Osteoblast (primary cell): ENCODE data around the gene RBM20. TPM values are rescaled to one million over a fixed set of nuclear protein-coding genes. Genes with fewer than 3 reads are reported as not detected.

Source experiments
- DNase-seq: peaks from one replicate; pipeline ENCODE4 v3.0.0; 2011; ENCODE audit warnings: low spot score, mixed read lengths; ENCODE audit not compliant: insufficient read length; ENCODE audit errors: missing footprints
- H2AFZ ChIP-seq: 2 replicates; pipeline ENCODE4 v1.6.0; 2011; ENCODE audit warnings: mild to moderate bottlenecking, low read length
- H3K27ac ChIP-seq: 2 replicates; pipeline ENCODE4 v1.5.1; 2011; ENCODE audit warnings: mild to moderate bottlenecking, low read depth, low read length, moderate library complexity
- H3K27me3 ChIP-seq: 2 replicates; pipeline ENCODE4 v1.6.0; 2012; ENCODE audit warnings: mild to moderate bottlenecking, control low read depth, inconsistent platforms, low read length, moderate library complexity; ENCODE audit not compliant: insufficient read depth
- H3K36me3 ChIP-seq: 2 replicates; pipeline ENCODE4 v1.5.1; 2011; ENCODE audit warnings: mild to moderate bottlenecking, low read length, control low read depth, moderate library complexity; ENCODE audit not compliant: insufficient read depth
- H3K4me1 ChIP-seq: 2 replicates; pipeline ENCODE4 v1.5.1; 2011; ENCODE audit warnings: mild to moderate bottlenecking, low read length, control low read depth, moderate library complexity; ENCODE audit not compliant: insufficient read depth
- H3K4me2 ChIP-seq: 2 replicates; pipeline ENCODE4 v1.6.0; 2011; ENCODE audit warnings: mild to moderate bottlenecking, low read length; ENCODE audit not compliant: insufficient read depth
- H3K4me3 ChIP-seq: fragments of 200-600 bp; sonication (generic); 3 replicates; pipeline ENCODE4 v1.5.1; 2012; ENCODE audit warnings: mild to moderate bottlenecking, low read length, inconsistent platforms; ENCODE audit not compliant: insufficient read depth
- H3K79me2 ChIP-seq: 2 replicates; pipeline ENCODE4 v1.6.0; 2012; ENCODE audit warnings: mild to moderate bottlenecking, low read length, control low read depth, inconsistent platforms; ENCODE audit not compliant: insufficient read depth
- H3K9me3 ChIP-seq: 2 replicates; pipeline ENCODE4 v1.5.1; 2011; ENCODE audit warnings: low read depth, low read length, control low read depth
- H4K20me1 ChIP-seq: 2 replicates; pipeline ENCODE4 v1.6.0; 2012; ENCODE audit warnings: mild to moderate bottlenecking, low read length, control low read depth; ENCODE audit not compliant: insufficient read depth
- total RNA-seq: library from RNA; depleted of rRNA; stranded (reverse); fragments of >200 nt; gene quantifications from 2 replicates; pipeline ENCODE4 v1.2.3, GENCODE V29; 2012
- TF ChIP-seq, protein P1 (sequence below): IDR thresholded peaks from 2 replicates; pipeline ENCODE4 v1.5.1; 2011; ENCODE audit warnings: mild to moderate bottlenecking, low read depth, low read length, moderate library complexity; ENCODE audit errors: extremely low read depth

The RBM20 gene
- total RNA-seq, 1 donor, result not detected

DNA sequence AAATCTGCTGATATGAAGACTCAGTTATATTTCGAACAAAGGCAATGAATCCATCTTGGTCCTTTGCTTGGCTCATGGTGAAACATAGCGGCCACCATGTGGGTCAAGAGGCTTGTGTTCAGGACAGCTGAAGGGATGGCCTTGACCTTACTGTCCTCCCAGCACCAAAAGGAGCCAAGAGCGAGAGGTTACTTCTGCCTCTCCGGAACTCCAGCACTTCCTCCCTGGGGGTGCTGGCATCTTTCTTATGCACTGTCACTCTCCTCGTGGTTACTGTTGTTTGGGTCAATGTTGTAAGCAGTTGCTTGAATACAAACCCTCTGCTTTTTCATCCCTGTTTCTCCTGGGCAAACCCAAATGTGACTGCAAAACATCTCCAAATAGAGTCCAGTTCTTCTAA, 100.6 kb downstream of the RBM20 start:
- H3K36me3 ChIP-seq, result no peaks in the 10 kb centered on the region
- no peaks in the 10 kb centered on the region for H3K9me3 ChIP-seq
- H3K4me3 ChIP-seq, result no peak overlapping the region
- H3K27me3 ChIP-seq, result peaks cover 13% of the 10 kb centered on the region
- no peak overlapping the region for H3K27ac ChIP-seq
- H3K4me1 ChIP-seq, result no peaks in the 10 kb centered on the region
- TF ChIP-seq, protein P1, sequence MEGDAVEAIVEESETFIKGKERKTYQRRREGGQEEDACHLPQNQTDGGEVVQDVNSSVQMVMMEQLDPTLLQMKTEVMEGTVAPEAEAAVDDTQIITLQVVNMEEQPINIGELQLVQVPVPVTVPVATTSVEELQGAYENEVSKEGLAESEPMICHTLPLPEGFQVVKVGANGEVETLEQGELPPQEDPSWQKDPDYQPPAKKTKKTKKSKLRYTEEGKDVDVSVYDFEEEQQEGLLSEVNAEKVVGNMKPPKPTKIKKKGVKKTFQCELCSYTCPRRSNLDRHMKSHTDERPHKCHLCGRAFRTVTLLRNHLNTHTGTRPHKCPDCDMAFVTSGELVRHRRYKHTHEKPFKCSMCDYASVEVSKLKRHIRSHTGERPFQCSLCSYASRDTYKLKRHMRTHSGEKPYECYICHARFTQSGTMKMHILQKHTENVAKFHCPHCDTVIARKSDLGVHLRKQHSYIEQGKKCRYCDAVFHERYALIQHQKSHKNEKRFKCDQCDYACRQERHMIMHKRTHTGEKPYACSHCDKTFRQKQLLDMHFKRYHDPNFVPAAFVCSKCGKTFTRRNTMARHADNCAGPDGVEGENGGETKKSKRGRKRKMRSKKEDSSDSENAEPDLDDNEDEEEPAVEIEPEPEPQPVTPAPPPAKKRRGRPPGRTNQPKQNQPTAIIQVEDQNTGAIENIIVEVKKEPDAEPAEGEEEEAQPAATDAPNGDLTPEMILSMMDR, result no peak
- no peaks in the 10 kb centered on the region for H4K20me1 ChIP-seq
- H3K4me2 ChIP-seq, result no peak overlapping the region
- no peak overlapping the region for H2AFZ ChIP-seq
- H3K79me2 ChIP-seq, result no peaks in the 10 kb centered on the region
- no peak for DNase-seq

DNA sequence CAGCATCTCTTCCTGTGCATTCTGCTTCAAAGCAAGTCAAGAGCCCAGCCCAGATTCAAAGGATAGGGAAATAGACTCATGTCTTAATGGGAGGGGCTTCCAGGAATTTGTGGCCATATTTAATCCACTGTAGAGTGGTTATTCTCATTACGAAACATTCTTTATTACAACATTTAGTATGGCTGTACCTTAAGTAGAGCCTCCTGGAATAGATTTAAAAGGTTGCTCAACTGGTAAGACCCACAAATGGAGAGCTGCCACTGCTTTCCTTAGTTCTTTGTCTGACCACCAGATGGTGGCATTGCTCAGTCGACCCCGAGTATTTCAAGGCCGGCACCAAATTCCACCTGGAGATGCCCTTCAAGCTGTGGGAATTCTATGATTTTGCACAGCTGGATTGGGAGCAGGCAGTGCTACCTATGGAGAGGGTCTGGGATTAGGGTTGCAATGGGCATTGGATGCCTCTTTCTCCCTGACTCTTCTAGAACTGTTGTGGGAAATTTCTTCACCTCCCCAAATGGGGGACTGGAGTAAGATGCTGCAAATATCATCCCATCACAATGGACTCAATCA, 102.2 kb downstream of the RBM20 start:
- Histone ChIP-seq H4K20me1 (no peaks in the 10 kb centered on the region), H3K36me3 (no peaks in the 10 kb centered on the region), H2AFZ (no peak overlapping the region), H3K4me3 (no peak overlapping the region), H3K9me3 (no peaks in the 10 kb centered on the region), H3K27ac (no peak overlapping the region), H3K79me2 (no peaks in the 10 kb centered on the region), H3K27me3 (peaks cover 9% of the 10 kb centered on the region), H3K4me2 (no peak overlapping the region), H3K4me1 (no peaks in the 10 kb centered on the region)
- TF ChIP-seq, protein P1, result peak; percentile 85
- no peak for DNase-seq

DNA sequence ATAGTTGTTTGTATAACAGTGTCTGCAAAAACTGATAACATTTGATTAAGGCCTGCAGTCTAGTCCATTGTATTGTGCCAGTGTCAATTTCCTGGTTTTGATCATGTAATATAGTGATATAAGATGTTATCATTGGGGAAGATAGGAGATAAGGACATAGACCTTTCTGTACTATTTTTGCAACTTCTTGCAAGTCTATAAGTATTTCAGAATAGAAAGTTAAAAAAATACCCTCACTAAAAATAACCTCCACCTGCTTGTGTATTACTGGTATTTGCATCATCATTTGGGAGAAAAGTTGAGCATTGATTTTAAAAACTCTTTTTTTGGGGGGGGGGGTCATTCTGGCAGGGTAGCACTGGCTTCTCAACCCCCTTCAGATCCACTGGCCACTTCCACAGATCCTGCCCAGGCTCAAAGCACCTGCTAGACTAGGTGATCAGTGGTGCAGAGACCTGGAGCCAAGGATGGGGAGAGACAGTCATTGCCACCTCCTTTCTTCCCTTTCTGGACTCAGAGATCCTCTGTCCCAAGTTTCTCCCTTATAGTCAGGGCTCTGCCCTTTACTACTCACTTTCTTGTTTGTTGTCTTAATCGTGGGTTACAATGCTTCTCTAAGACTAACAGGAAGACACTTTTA, 103.0 kb downstream of the RBM20 start:
- no peak overlapping the region for H3K27ac ChIP-seq
- no peaks in the 10 kb centered on the region for H3K79me2 ChIP-seq
- no peak for DNase-seq
- H3K9me3 ChIP-seq, result no peaks in the 10 kb centered on the region
- no peak overlapping the region for H3K4me3 ChIP-seq
- H4K20me1 ChIP-seq, result no peaks in the 10 kb centered on the region
- no peaks in the 10 kb centered on the region for H3K36me3 ChIP-seq
- H3K4me1 ChIP-seq, result no peaks in the 10 kb centered on the region
- TF ChIP-seq, protein P1, result no peak
- peaks cover 7% of the 10 kb centered on the region for H3K27me3 ChIP-seq
- no peak overlapping the region for H3K4me2 ChIP-seq
- H2AFZ ChIP-seq, result no peak overlapping the region

DNA sequence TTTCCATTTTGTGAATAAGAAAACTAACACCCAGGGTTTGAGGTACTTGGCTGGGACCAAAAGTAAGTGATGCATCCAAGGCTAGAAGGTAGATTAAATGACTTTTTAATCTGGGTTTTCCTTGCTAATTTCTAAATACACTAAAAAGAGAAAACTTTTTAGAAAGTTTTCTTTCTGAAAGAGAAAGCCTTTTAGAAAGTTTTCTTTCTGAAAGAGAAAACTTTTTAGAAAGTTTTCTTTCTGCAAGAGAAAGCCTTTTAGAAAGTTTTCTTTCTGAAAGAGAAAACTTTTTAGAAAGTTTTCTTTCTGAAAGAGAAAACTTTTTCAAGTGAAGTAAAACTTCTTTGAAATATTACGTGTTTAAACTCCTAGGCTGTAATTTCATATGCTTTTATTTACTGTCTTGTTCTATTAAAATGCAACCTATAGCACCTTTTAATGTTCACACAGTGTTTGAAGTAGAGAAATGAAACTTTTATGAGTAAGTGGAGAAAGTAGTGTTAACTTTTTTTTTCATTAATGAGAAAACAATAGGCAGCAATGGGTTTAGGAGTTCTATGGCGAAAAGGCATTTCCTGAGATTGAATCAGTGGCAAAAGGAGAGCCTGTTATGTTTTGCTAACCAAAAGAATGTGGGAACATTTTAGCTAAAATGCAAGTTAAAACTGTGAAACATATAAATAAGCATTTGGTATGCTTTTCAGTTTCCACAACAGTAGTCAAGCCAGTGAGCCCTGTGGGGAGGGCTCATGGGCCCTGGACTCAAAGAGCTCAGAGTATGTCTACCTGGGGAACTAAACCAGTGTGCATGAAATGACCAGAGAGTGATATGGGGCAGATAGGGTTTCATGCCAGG, 103.7 kb downstream of the RBM20 start:
- TF ChIP-seq, protein P1, result no peak
- no peak overlapping the region for H3K27ac ChIP-seq
- H3K4me2 ChIP-seq, result peak overlapping the region; percentile 7
- no peaks in the 10 kb centered on the region for H4K20me1 ChIP-seq
- no peaks in the 10 kb centered on the region for H3K79me2 ChIP-seq
- H3K4me3 ChIP-seq, result no peak overlapping the region
- peaks cover 5% of the 10 kb centered on the region for H3K27me3 ChIP-seq
- DNase-seq, result no peak
- no peaks in the 10 kb centered on the region for H3K4me1 ChIP-seq
- H3K9me3 ChIP-seq, result no peaks in the 10 kb centered on the region
- H3K36me3 ChIP-seq, result no peaks in the 10 kb centered on the region
- H2AFZ ChIP-seq, result no peak overlapping the region
